Esophagus muscularis mucosa (tissue), 3 donors: ENCODE measurements around the gene MBD1.
"Not testable (repeated sequence)": the region's sequence is repeated elsewhere in the genome, so short reads cannot be mapped to it uniquely, and the experiment has no call there.

Experiments used
- POLR2AphosphoS5 ChIP-seq, 2 donors: sonication (generic); formaldehyde crosslinking; IDR thresholded peaks; one replicate each; pipeline ENCODE4 v1.6.1; 2017; ENCODE audit warnings: antibody characterized with exemption in 2 of 2
- TF ChIP-seq, protein P1 (sequence below), 3 experiments: fragments of 200-600 bp in 2 of 3; fragments of 450-650 bp in 1 of 3; sonication (generic) in 2 of 3; IDR thresholded peaks; one replicate each; pipeline ENCODE4 v1.5.1; 2017 to 2019; ENCODE audit warnings: antibody characterized with exemption in 3 of 3, mild to moderate bottlenecking in 2 of 3, moderate library complexity in 1 of 3

DNA sequence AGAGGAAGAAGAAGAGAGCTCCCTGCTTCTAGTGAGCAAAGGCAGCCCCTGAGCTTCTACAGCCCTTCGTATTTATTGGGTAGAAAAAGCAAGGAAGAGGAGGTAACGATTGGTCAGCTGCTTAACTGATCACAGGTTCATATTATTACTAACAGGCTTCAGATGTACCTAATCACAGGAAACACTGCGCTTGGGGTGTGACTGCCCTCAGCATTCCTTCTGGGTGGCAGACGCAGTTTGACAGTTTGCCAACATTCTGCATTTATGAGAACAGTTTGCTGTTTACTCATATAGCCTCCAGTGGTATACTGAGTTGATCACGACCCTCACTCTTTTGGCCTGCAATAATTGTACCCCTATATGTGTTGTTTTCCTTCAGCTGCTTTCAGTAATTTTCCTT lies 27.5 kb upstream of the MBD1 start:
- TF ChIP-seq, protein P1, sequence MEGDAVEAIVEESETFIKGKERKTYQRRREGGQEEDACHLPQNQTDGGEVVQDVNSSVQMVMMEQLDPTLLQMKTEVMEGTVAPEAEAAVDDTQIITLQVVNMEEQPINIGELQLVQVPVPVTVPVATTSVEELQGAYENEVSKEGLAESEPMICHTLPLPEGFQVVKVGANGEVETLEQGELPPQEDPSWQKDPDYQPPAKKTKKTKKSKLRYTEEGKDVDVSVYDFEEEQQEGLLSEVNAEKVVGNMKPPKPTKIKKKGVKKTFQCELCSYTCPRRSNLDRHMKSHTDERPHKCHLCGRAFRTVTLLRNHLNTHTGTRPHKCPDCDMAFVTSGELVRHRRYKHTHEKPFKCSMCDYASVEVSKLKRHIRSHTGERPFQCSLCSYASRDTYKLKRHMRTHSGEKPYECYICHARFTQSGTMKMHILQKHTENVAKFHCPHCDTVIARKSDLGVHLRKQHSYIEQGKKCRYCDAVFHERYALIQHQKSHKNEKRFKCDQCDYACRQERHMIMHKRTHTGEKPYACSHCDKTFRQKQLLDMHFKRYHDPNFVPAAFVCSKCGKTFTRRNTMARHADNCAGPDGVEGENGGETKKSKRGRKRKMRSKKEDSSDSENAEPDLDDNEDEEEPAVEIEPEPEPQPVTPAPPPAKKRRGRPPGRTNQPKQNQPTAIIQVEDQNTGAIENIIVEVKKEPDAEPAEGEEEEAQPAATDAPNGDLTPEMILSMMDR (IDR thresholded peaks at IDR 0.05), result not testable (repeated sequence)
- not testable (repeated sequence) for TF ChIP-seq POLR2AphosphoS5 (IDR thresholded peaks at IDR 0.05)
